PFSK-1 (cell line): ENCODE data around the gene MLLT11.

Experiments used
- FOXP2 ChIP-seq: optimal IDR thresholded peaks from 2 replicates; pipeline ENCODE3; 2011; ENCODE audit warnings: borderline replicate concordance, control low read depth, inconsistent platforms; ENCODE audit not compliant: insufficient read depth; ENCODE audit errors: extremely low read length, extremely low read depth
- POLR2AphosphoS5 ChIP-seq: IDR thresholded peaks from 2 replicates; pipeline ENCODE4 v1.6.1; 2012; ENCODE audit warnings: low read depth, mild to moderate bottlenecking, control low read depth, low read length, moderate library complexity
- SIN3A ChIP-seq: IDR thresholded peaks from 2 replicates; pipeline ENCODE4 v1.6.1; 2012; ENCODE audit warnings: mild to moderate bottlenecking, low read length, moderate library complexity, borderline replicate concordance; ENCODE audit not compliant: insufficient read depth
- TAF1 ChIP-seq: IDR thresholded peaks from 2 replicates; pipeline ENCODE4 v1.6.1; 2012; ENCODE audit warnings: low read length, control low read depth, borderline replicate concordance; ENCODE audit not compliant: insufficient read depth
- TF ChIP-seq, protein P1 (sequence below), 2 experiments: IDR thresholded peaks; 2 replicates each; pipeline versions ENCODE4 v1.6.1 to v1.8.0; 2011 to 2012; ENCODE audit warnings: low read depth in 2 of 2, low read length in 2 of 2, control low read depth in 1 of 2, inconsistent platforms in 1 of 2, mild to moderate bottlenecking in 1 of 2, moderate library complexity in 1 of 2; ENCODE audit not compliant: insufficient read depth in 1 of 2

Gene MLLT11

GRCh38 chr1:151056149-151056548 is 4.0 kb upstream of the MLLT11 start:
- TF ChIP-seq, protein P1, sequence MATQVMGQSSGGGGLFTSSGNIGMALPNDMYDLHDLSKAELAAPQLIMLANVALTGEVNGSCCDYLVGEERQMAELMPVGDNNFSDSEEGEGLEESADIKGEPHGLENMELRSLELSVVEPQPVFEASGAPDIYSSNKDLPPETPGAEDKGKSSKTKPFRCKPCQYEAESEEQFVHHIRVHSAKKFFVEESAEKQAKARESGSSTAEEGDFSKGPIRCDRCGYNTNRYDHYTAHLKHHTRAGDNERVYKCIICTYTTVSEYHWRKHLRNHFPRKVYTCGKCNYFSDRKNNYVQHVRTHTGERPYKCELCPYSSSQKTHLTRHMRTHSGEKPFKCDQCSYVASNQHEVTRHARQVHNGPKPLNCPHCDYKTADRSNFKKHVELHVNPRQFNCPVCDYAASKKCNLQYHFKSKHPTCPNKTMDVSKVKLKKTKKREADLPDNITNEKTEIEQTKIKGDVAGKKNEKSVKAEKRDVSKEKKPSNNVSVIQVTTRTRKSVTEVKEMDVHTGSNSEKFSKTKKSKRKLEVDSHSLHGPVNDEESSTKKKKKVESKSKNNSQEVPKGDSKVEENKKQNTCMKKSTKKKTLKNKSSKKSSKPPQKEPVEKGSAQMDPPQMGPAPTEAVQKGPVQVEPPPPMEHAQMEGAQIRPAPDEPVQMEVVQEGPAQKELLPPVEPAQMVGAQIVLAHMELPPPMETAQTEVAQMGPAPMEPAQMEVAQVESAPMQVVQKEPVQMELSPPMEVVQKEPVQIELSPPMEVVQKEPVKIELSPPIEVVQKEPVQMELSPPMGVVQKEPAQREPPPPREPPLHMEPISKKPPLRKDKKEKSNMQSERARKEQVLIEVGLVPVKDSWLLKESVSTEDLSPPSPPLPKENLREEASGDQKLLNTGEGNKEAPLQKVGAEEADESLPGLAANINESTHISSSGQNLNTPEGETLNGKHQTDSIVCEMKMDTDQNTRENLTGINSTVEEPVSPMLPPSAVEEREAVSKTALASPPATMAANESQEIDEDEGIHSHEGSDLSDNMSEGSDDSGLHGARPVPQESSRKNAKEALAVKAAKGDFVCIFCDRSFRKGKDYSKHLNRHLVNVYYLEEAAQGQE (IDR thresholded peaks at IDR 0.05; ENCODE audit: insufficient read depth in 1 of 2, low read depth in 2 of 2, low read length in 2 of 2): no peak
- no peak for TF ChIP-seq FOXP2
- no peak for TF ChIP-seq SIN3A
- no peak for TF ChIP-seq TAF1
- peak; percentile 35; the same call in 1 of the 2 replicates for TF ChIP-seq POLR2AphosphoS5

GRCh38 chr1:151058692-151059091 is 1.5 kb upstream of the MLLT11 start:
- TF ChIP-seq POLR2AphosphoS5 (peak; percentile 36; the same call in 1 of the 2 replicates), FOXP2 (no peak), TAF1 (no peak), SIN3A (no peak)
- TF ChIP-seq, protein P1 (IDR thresholded peaks at IDR 0.05; ENCODE audit: insufficient read depth in 1 of 2, low read depth in 2 of 2, low read length in 2 of 2): no peak

DNA sequence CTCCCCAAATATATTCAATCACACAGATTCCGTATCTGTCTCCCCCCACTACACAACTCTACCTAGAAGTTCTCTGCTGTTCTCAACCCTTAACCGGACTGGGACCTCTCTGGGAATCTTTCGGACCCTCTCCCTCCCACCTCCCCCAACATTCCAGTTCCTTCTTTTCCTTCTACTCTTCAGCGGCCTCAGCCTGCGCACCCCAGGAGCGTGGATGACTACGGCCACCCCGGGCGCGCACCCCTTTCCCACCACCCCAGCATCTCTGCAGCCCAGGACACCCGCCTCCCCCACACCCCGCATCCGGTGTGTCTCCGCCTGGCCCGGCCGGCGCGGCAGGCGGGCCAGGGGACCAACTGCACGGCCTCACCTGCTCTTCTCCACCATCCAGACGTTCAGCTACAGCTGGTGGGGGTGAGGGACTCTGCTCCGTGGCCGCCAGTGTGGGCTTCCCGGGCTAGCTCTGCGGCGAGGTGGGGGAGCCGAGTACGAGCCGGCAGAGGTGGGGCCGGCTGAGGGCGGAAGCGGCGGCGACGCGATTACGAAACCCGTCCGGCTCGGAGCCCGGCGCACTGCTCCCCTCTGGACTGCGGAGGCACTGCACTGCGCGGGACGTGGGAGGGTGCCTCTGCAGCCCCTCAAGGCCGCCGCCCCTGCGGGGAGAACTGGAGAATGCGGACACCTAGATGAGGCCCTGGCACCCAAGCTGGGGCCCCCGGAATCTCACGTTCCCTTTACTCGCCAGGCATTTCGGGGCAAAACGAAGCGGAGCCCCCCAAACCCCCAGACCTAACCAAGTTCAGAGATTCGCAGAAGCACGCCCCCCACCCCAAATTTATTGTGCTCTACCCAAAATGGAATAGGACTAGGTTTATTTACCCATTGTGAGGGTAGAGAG is 839 bp upstream of the MLLT11 start, which contains the start of gene CDC42SE1:
TSS of gene CDC42SE1 (minus strand) at position 514 of the 898 bp plus-strand sequence. CDS start 3,892 bp downstream, outside the sequence.
- TF ChIP-seq FOXP2: peak; percentile 92
- peak; percentile 76; the same call in 1 of the 2 replicates for TF ChIP-seq TAF1
- TF ChIP-seq, protein P1 (IDR thresholded peaks at IDR 0.05; ENCODE audit: insufficient read depth in 1 of 2, low read depth in 2 of 2, low read length in 2 of 2): peak in 1 of 2 experiments; percentile 58; a peak in 1 of 4 replicates
- peak; percentile 93 for TF ChIP-seq POLR2AphosphoS5
- TF ChIP-seq SIN3A: no peak; the same call in 1 of the 2 replicates

DNA sequence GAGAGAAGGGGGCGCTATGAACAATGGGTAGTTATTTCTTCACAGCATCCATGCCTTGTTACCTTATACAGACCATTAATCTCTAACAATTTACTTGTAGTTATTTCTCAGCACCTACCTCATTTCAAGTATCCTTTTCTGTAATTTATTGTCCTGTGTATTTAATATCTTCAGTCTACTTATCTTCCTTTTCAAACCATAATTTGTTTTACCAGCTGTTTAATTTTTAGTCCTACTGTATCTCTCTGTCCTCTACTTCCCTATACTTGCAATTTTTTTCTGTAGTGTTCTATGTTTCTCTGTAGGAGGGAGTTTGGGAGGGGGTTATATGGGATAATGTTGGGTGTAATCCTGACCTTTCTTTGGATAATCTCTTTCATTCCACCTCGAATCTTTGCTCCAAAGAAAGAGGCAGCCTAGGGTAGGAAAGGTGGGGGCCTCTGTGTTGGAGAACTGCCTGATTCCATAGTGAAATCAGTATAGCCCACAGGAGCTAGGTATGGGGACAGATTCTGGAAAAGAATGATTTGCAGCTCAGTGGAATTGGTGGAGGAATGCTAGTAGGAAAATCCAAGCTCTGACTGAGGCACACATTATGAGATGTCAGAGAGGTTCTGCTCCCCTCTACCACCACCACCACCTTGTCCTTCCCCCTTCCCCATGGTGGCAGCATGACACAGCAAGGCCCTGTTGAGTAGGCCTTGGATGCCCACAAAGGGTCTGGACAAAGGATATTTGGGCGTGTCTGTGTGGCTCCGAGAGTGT is 642 bp downstream of the MLLT11 start:
- TF ChIP-seq SIN3A (no peak), POLR2AphosphoS5 (no peak), FOXP2 (no peak), TAF1 (no peak)
- TF ChIP-seq, protein P1 (IDR thresholded peaks at IDR 0.05; ENCODE audit: insufficient read depth in 1 of 2, low read depth in 2 of 2, low read length in 2 of 2): no peak
